IMR-90 (cell line): Measurements from ENCODE around the gene ZBTB14. TPM values are rescaled to one million over a fixed set of nuclear protein-coding genes. Genes with fewer than 3 reads are reported as not detected.

ENCODE experiments used
- ATAC-seq: fragments of 200-7000 bp; cut with Tn5 transposase; 2 replicates; pipeline ENCODE4 v1.9.1; 2020; ENCODE audit warnings: low read depth, mild to moderate bottlenecking, moderate library complexity
- BruUV-seq: library from RNA; stranded (reverse); fragments of 400-500 nt; replicated peaks from 2 replicates; lab custom pipeline; 2021; lab: Mats Ljungman, UMichigan
- CTCF ChIA-PET: fragments of 300-600 bp; formaldehyde crosslinking; extraction: SDS; loops from one replicate; lab custom pipeline; 2021; ENCODE audit warnings: antibody characterized with exemption; lab: Yijun Ruan, JAX
- POLR2A ChIA-PET: fragments of 300-600 bp; sonication (Branson Sonifier 250); formaldehyde crosslinking; loops from one replicate; lab custom pipeline; 2022; ENCODE audit warnings: antibody characterized with exemption; ENCODE audit not compliant: unreplicated experiment; lab: Charles Lee
- DNase-seq: peaks from one replicate; pipeline ENCODE4 v3.0.0; 2013
- H2AFZ ChIP-seq: replicated peaks from 2 replicates; pipeline ENCODE3; 2013; ENCODE audit warnings: low read length, mild to moderate bottlenecking; ENCODE audit not compliant: poor library complexity
- H2AK5ac ChIP-seq: 2 replicates; pipeline ENCODE4 v1.6.1; 2013; ENCODE audit warnings: low read depth, low read length, inconsistent platforms
- H2AK9ac ChIP-seq: replicated peaks from 2 replicates; pipeline ENCODE3; 2013; ENCODE audit warnings: mild to moderate bottlenecking, low read depth, low read length, moderate library complexity; ENCODE audit not compliant: poor library complexity
- H2BK120ac ChIP-seq: 2 replicates; pipeline ENCODE4 v1.6.1; 2013; ENCODE audit warnings: low read depth, low read length, inconsistent platforms
- H2BK15ac ChIP-seq: 3 replicates; pipeline ENCODE4 v1.6.1; 2013; ENCODE audit warnings: low read depth, low read length, inconsistent platforms
- H2BK20ac ChIP-seq: 2 replicates; pipeline ENCODE4 v1.6.1; 2013; ENCODE audit warnings: low read depth, mild to moderate bottlenecking, inconsistent platforms, low read length, moderate library complexity
- H2BK5ac ChIP-seq: 2 replicates; pipeline ENCODE4 v1.6.1; 2013; ENCODE audit warnings: mild to moderate bottlenecking, low read depth, low read length, inconsistent platforms; ENCODE audit not compliant: poor library complexity, severe bottlenecking
- H3K14ac ChIP-seq: replicated peaks from 2 replicates; pipeline ENCODE4 v1.6.1; 2013; ENCODE audit warnings: low read depth, low read length, inconsistent platforms
- H3K18ac ChIP-seq: 2 replicates; pipeline ENCODE4 v1.6.1; 2013; ENCODE audit warnings: low read depth, low read length, control low read depth
- H3K23ac ChIP-seq: 2 replicates; pipeline ENCODE4 v1.6.1; 2013; ENCODE audit warnings: low read depth, low read length, inconsistent platforms
- H3K27ac ChIP-seq: 2 replicates; pipeline ENCODE4 v1.5.1; 2013; ENCODE audit warnings: mild to moderate bottlenecking, control low read depth, low read length; ENCODE audit not compliant: insufficient read depth
- H3K27me3 ChIP-seq: 2 replicates; pipeline ENCODE4 v1.6.1; 2013; ENCODE audit warnings: low read length; ENCODE audit not compliant: control insufficient read depth, insufficient read depth
- H3K36me3 ChIP-seq: 2 replicates; pipeline ENCODE4 v1.6.1; 2013; ENCODE audit warnings: low read length, mixed read lengths; ENCODE audit not compliant: control insufficient read depth, insufficient read depth
- H3K4ac ChIP-seq: 2 replicates; pipeline ENCODE4 v1.6.1; 2013; ENCODE audit warnings: low read depth, low read length, inconsistent platforms
- H3K4me1 ChIP-seq: 2 replicates; pipeline ENCODE4 v1.6.1; 2013; ENCODE audit warnings: low read length, mixed read lengths; ENCODE audit not compliant: control insufficient read depth, insufficient read depth
- H3K4me2 ChIP-seq: 2 replicates; pipeline ENCODE4 v1.6.1; 2013; ENCODE audit warnings: low read depth, mild to moderate bottlenecking, control low read depth, low read length, moderate library complexity
- H3K4me3 ChIP-seq: 2 replicates; pipeline ENCODE4 v1.5.1; 2013; ENCODE audit warnings: low read depth, mild to moderate bottlenecking, control low read depth, low read length, moderate library complexity; ENCODE audit not compliant: insufficient read depth
- H3K56ac ChIP-seq: 2 replicates; pipeline ENCODE4 v1.6.1; 2013; ENCODE audit warnings: low read length, inconsistent platforms; ENCODE audit not compliant: insufficient read depth; ENCODE audit errors: extremely low read depth
- H3K79me1 ChIP-seq, 2 experiments: 2 replicates each; pipeline ENCODE4 v1.6.1; 2013; ENCODE audit warnings: low read length in 2 of 2, inconsistent platforms in 1 of 2, low read depth in 1 of 2
- H3K9ac ChIP-seq: 2 replicates; pipeline ENCODE4 v1.6.1; 2013; ENCODE audit warnings: low read depth, low read length, control low read depth
- H3K9me1 ChIP-seq: 2 replicates; pipeline ENCODE4 v1.6.1; 2013; ENCODE audit warnings: low read length, inconsistent platforms; ENCODE audit not compliant: insufficient read depth
- H3K9me3 ChIP-seq: 2 replicates; pipeline ENCODE4 v1.6.1; 2013; ENCODE audit warnings: low read length; ENCODE audit not compliant: control insufficient read depth, insufficient read depth
- H4K20me1 ChIP-seq: 2 replicates; pipeline ENCODE4 v1.6.1; 2013; ENCODE audit warnings: low read length, inconsistent platforms; ENCODE audit not compliant: insufficient read depth
- H4K5ac ChIP-seq: 2 replicates; pipeline ENCODE4 v1.6.1; 2013; ENCODE audit warnings: mild to moderate bottlenecking, low read depth, low read length, control low read depth
- H4K8ac ChIP-seq, 2 experiments: 2 replicates each; pipeline ENCODE4 v1.6.1; 2013; ENCODE audit warnings: low read depth in 2 of 2, low read length in 2 of 2, control low read depth in 1 of 2, inconsistent platforms in 1 of 2
- H4K91ac ChIP-seq: 2 replicates; pipeline ENCODE4 v1.6.1; 2013; ENCODE audit warnings: low read depth, low read length, inconsistent platforms; ENCODE audit not compliant: insufficient read depth
- BHLHE40 ChIP-seq: fragments of 150-350 bp; IDR thresholded peaks from 2 replicates; pipeline ENCODE4 v1.6.1; 2016; ENCODE audit warnings: mild to moderate bottlenecking, low read depth, low read length
- CEBPB ChIP-seq: IDR thresholded peaks from 2 replicates; pipeline ENCODE4 v1.6.1; 2012; ENCODE audit warnings: low read depth, low read length, improper control_type of control experiment
- CHD1 ChIP-seq: IDR thresholded peaks from 2 replicates; pipeline ENCODE4 v1.6.1; 2012; ENCODE audit warnings: low read depth, low read length, improper control_type of control experiment
- CTCF ChIP-seq: conservative IDR thresholded peaks from 2 replicates; pipeline ENCODE4 v1.5.1; 2012; ENCODE audit warnings: mild to moderate bottlenecking, low read depth, low read length, improper control_type of control experiment
- ELK1 ChIP-seq: fragments of 150-350 bp; IDR thresholded peaks from 2 replicates; pipeline ENCODE4 v1.6.1; 2016; ENCODE audit warnings: low read depth, mild to moderate bottlenecking, low read length, moderate library complexity, borderline replicate concordance
- FOS ChIP-seq: fragments of 150-350 bp; IDR thresholded peaks from 2 replicates; pipeline ENCODE4 v1.6.1; 2016; ENCODE audit warnings: low read depth, low read length
- MAFK ChIP-seq: IDR thresholded peaks from 2 replicates; pipeline ENCODE4 v1.6.1; 2012; ENCODE audit warnings: low read depth, low read length, improper control_type of control experiment
- MAZ ChIP-seq: IDR thresholded peaks from 2 replicates; pipeline ENCODE4 v1.6.1; 2012; ENCODE audit warnings: low read depth, mild to moderate bottlenecking, low read length, improper control_type of control experiment, moderate library complexity, borderline replicate concordance
- MXI1 ChIP-seq: IDR thresholded peaks from 2 replicates; pipeline ENCODE4 v1.6.1; 2012; ENCODE audit warnings: low read depth, mild to moderate bottlenecking, low read length, moderate library complexity, borderline replicate concordance
- NFE2L2 ChIP-seq: fragments of 150-350 bp; IDR thresholded peaks from 2 replicates; pipeline ENCODE4 v1.6.1; 2016; ENCODE audit warnings: low read depth, mild to moderate bottlenecking, low read length
- POLR2A ChIP-seq: IDR thresholded peaks from 2 replicates; pipeline ENCODE4 v1.6.1; 2012; ENCODE audit warnings: mild to moderate bottlenecking, low read depth, low read length
- RAD21 ChIP-seq: IDR thresholded peaks from 2 replicates; pipeline ENCODE4 v1.6.1; 2012; ENCODE audit warnings: low read length, improper control_type of control experiment
- RCOR1 ChIP-seq: IDR thresholded peaks from 2 replicates; pipeline ENCODE4 v1.6.1; 2012; ENCODE audit warnings: mild to moderate bottlenecking, low read length, improper control_type of control experiment; ENCODE audit not compliant: insufficient replicate concordance
- SMC3 ChIP-seq: fragments of 150-350 bp; IDR thresholded peaks from 2 replicates; pipeline ENCODE4 v1.6.1; 2016; ENCODE audit warnings: low read depth, mild to moderate bottlenecking, antibody characterized with exemption, low read length, moderate library complexity
- USF2 ChIP-seq: fragments of 150-350 bp; IDR thresholded peaks from 2 replicates; pipeline ENCODE4 v1.6.1; 2017; ENCODE audit warnings: mild to moderate bottlenecking, antibody characterized with exemption, low read length, low read depth
- WGBS, 2 experiments: methylation state at CpG; one replicate each; pipeline versions ENCODE4 v1.1.5 to v1.1.7; 2013; ENCODE audit warnings: missing lambda C conversion rate in 2 of 2; ENCODE audit not compliant: insufficient read length in 1 of 2; ENCODE audit errors: extremely low coverage in 2 of 2; 5-methylcytosine and 5-hydroxymethylcytosine counted together
- dilution Hi-C: fragments of 300-500 bp; cut with HindIII; formaldehyde crosslinking; loops from one replicate; pipeline ENCODE4 v1.14.3; 2018; ENCODE audit warnings: low sequenced_read_pairs; ENCODE audit not compliant: unreplicated experiment
- in situ Hi-C: fragments of 300-500 bp; cut with MboI; formaldehyde crosslinking; loops from 3 replicates; pipeline ENCODE4 v1.14.3; 2019; ENCODE audit warnings: low sequenced_read_pairs, inconsistent platforms, mixed read lengths
- intact Hi-C: fragments of 100-400 bp; cut with micrococcal nuclease; formaldehyde crosslinking; loops from 2 replicates; pipeline ENCODE4 v1.10.0; 2022
- polyA plus RNA-seq, 3 experiments: library from polyadenylated mRNA; depleted of rRNA; stranded (reverse); fragments of >200 nt; gene quantifications; 2 replicates each; pipeline ENCODE4 v1.2.3, GENCODE V29; 2012; ENCODE audit warnings: low replicate concordance in 1 of 3
- total RNA-seq: library from RNA; depleted of rRNA; stranded (reverse); fragments of >200 nt; gene quantifications from 2 replicates; pipeline ENCODE4 v1.2.3, GENCODE V29; 2012

ZBTB14 gene
- total and polyA plus RNA-seq, 2 of the 4 experiments (the other 2 are of a cell fraction): 5.8 to 9.1 TPM

GRCh38 chr18:5339202-5339834, 43.8 kb upstream of the ZBTB14 start:
- DNase-seq (no peak), ATAC-seq (no peak)
- no peak overlapping the region for H2BK15ac ChIP-seq
- no peaks in the 10 kb centered on the region for H3K79me1 ChIP-seq
- intact Hi-C loops: no loop called here
- H2BK20ac ChIP-seq: no peak overlapping the region
- no peak overlapping the region for H3K23ac ChIP-seq
- no CpG with 5 or more reads among the region's 2 CpGs for WGBS, 2 experiments
- no peak overlapping the region for H3K4me2 ChIP-seq
- no peak overlapping the region for H2BK5ac ChIP-seq
- ChIA-PET POLR2A (no interaction called here), CTCF (no interaction called here)
- no peak overlapping the region for H2AK5ac ChIP-seq
- H3K56ac ChIP-seq: no peak overlapping the region
- H3K9me3 ChIP-seq: no peaks in the 10 kb centered on the region
- no peak overlapping the region for H2AFZ ChIP-seq
- TF ChIP-seq SMC3 (no peak), FOS (no peak), MAZ (no peak), USF2 (no peak), CHD1 (no peak), POLR2A (no peak), CEBPB (no peak), NFE2L2 (no peak), MXI1 (no peak), MAFK (no peak), CTCF (no peak), BHLHE40 (no peak), RAD21 (no peak), ELK1 (no peak), RCOR1 (no peak)
- no peak overlapping the region for H3K18ac ChIP-seq
- H2AK9ac ChIP-seq: no peak overlapping the region
- in situ Hi-C loops: no loop called here
- no TSS peak for BruUV-seq
- H3K27me3 ChIP-seq: no peaks in the 10 kb centered on the region
- H3K36me3 ChIP-seq: no peaks in the 10 kb centered on the region
- H2BK120ac ChIP-seq: no peak overlapping the region
- no peak overlapping the region for H3K14ac ChIP-seq
- H4K20me1 ChIP-seq: no peaks in the 10 kb centered on the region
- no peaks in the 10 kb centered on the region for H3K9me1 ChIP-seq
- no peak overlapping the region for H3K4me3 ChIP-seq
- no peak overlapping the region for H4K5ac ChIP-seq
- no peak overlapping the region for H4K91ac ChIP-seq
- no peak overlapping the region for H4K8ac ChIP-seq
- H3K27ac ChIP-seq: no peak overlapping the region
- H3K4ac ChIP-seq: no peak overlapping the region
- dilution Hi-C loops: no loop called here
- no peaks in the 10 kb centered on the region for H3K4me1 ChIP-seq
- H3K9ac ChIP-seq: no peak overlapping the region
